ENCODE results near the gene SDF4. TPM values are rescaled to one million over a fixed set of nuclear protein-coding genes. Genes with fewer than 3 reads are reported as not detected.

SDF4 gene
- total and polyA plus RNA-seq, 2 of the 13 experiments (the other 11 are each of a cell fraction or from before 2014, with no cell fraction given) = 80.8 to 107 TPM

GRCh38 chr1:1264026-1264425, 32.2 kb upstream of the SDF4 start:
- no peaks in the 10 kb centered on the region for H4K20me1 ChIP-seq (ENCODE audit: insufficient read depth, low read length)
- DNase-seq (ENCODE audit: low spot score) = no peak
- no peaks in the 10 kb centered on the region for H3K27me3 ChIP-seq (ENCODE audit: control insufficient read depth in 1 of 2, insufficient read depth in 2 of 2, low read length in 2 of 2)
- BruUV-seq (replicated peaks) = no TSS peak
- no peaks in the 10 kb centered on the region for H3K9me3 ChIP-seq (ENCODE audit: low read length)
- H3K4me3 ChIP-seq (replicated peaks in 1 of 3; ENCODE audit: insufficient read depth in 1 of 3, low read depth in 2 of 3, low read length in 3 of 3) = no peak overlapping the region
- no peak for ATAC-seq
- 94% methylated on average over 9 of the region's 9 CpGs for WGBS (ENCODE audit: low lambda C conversion rate)
- no peak overlapping the region for H3K4me2 ChIP-seq (ENCODE audit: low read depth, low read length)
- CTCF ChIA-PET (ENCODE audit: low intra/inter-chr PET ratio, low total read pairs) = no interaction called here
- no peak overlapping the region for H3K27ac ChIP-seq (ENCODE audit: extremely low read length, insufficient read depth, low read length)
- H3K4me1 ChIP-seq (ENCODE audit: insufficient read depth, low read length) = no peaks in the 10 kb centered on the region
- intact Hi-C loops (cut with micrococcal nuclease; ENCODE audit: unreplicated experiment) = no loop called here
- TF ChIP-seq, protein P1, sequence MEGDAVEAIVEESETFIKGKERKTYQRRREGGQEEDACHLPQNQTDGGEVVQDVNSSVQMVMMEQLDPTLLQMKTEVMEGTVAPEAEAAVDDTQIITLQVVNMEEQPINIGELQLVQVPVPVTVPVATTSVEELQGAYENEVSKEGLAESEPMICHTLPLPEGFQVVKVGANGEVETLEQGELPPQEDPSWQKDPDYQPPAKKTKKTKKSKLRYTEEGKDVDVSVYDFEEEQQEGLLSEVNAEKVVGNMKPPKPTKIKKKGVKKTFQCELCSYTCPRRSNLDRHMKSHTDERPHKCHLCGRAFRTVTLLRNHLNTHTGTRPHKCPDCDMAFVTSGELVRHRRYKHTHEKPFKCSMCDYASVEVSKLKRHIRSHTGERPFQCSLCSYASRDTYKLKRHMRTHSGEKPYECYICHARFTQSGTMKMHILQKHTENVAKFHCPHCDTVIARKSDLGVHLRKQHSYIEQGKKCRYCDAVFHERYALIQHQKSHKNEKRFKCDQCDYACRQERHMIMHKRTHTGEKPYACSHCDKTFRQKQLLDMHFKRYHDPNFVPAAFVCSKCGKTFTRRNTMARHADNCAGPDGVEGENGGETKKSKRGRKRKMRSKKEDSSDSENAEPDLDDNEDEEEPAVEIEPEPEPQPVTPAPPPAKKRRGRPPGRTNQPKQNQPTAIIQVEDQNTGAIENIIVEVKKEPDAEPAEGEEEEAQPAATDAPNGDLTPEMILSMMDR (CRISPR knock-in tag; IDR thresholded peaks at IDR 0.05) = no peak
- TF ChIP-seq ZC3H13 (CRISPR knock-in tag; IDR thresholded peaks at IDR 0.05) (no peak), CREM (IDR thresholded peaks at IDR 0.05) (no peak), CREM (CRISPR knock-in tag; IDR thresholded peaks at IDR 0.05) (no peak), GABPA (IDR thresholded peaks at IDR 0.05; ENCODE audit: low read depth, low read length) (no peak), GABPA (CRISPR knock-in tag; IDR thresholded peaks at IDR 0.05; ENCODE audit: low read depth) (no peak), ZNF260 (CRISPR knock-in tag; IDR thresholded peaks at IDR 0.05; ENCODE audit: borderline replicate concordance, low read depth) (no peak), YY1 (IDR thresholded peaks at IDR 0.05; ENCODE audit: insufficient read depth, insufficient replicate concordance, low read depth, low read length) (no peak), SIX1 (CRISPR knock-in tag; IDR thresholded peaks at IDR 0.05; ENCODE audit: borderline replicate concordance) (no peak), ZEB1 (IDR thresholded peaks at IDR 0.05; ENCODE audit: insufficient replicate concordance, low read depth) (no peak), SALL1 (CRISPR knock-in tag; IDR thresholded peaks at IDR 0.05) (no peak), HMG20B (CRISPR knock-in tag; conservative IDR thresholded peaks at IDR 0.05) (no peak), HMGA1 (CRISPR knock-in tag; conservative IDR thresholded peaks at IDR 0.05) (no peak)
- TF ChIP-seq, protein P2, sequence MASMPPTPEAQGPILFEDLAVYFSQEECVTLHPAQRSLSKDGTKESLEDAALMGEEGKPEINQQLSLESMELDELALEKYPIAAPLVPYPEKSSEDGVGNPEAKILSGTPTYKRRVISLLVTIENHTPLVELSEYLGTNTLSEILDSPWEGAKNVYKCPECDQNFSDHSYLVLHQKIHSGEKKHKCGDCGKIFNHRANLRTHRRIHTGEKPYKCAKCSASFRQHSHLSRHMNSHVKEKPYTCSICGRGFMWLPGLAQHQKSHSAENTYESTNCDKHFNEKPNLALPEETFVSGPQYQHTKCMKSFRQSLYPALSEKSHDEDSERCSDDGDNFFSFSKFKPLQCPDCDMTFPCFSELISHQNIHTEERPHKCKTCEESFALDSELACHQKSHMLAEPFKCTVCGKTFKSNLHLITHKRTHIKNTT (CRISPR knock-in tag; IDR thresholded peaks at IDR 0.05) = no peak
- H3K36me3 ChIP-seq (replicated peaks in 1 of 2; ENCODE audit: control insufficient read depth in 1 of 2, insufficient read depth in 2 of 2, low read length in 2 of 2) = peaks cover 17 to 65% of the 10 kb centered on the region in 2 experiments
- POLR2A ChIA-PET = no interaction called here
- in situ Hi-C loops (cut with HindIII; ENCODE audit: extremely low pct_ligation_motif_present, low pct_unique_long_range_greater_than_20kb) = no loop called here
- peaks cover 5% of the 10 kb centered on the region for H3K79me2 ChIP-seq (ENCODE audit: insufficient read depth, low read length)
- H2AFZ ChIP-seq (ENCODE audit: low read length) = no peak overlapping the region
- H3K9ac ChIP-seq (ENCODE audit: insufficient read depth, low read depth, low read length) = no peak overlapping the region
- no peak for FAIRE-seq
